AG09309 (cell line): ENCODE data around the gene SPDL1.

ENCODE experiments used
- DNase-seq: peaks from one replicate; pipeline ENCODE4 v3.0.0-alpha.2; 2010; ENCODE audit warnings: low read depth
- H3K4me3 ChIP-seq: 2 replicates; pipeline ENCODE4 v1.5.1; 2011; ENCODE audit warnings: mild to moderate bottlenecking, low read depth, low read length, moderate library complexity; ENCODE audit not compliant: control insufficient read depth
- TF ChIP-seq, protein P1 (sequence below): IDR thresholded peaks from 2 replicates; pipeline ENCODE4 v1.5.1; 2011; ENCODE audit warnings: mild to moderate bottlenecking, low read depth, low read length, inconsistent platforms; ENCODE audit not compliant: insufficient read depth, control insufficient read depth; ENCODE audit errors: missing control alignments

SPDL1 gene

DNA sequence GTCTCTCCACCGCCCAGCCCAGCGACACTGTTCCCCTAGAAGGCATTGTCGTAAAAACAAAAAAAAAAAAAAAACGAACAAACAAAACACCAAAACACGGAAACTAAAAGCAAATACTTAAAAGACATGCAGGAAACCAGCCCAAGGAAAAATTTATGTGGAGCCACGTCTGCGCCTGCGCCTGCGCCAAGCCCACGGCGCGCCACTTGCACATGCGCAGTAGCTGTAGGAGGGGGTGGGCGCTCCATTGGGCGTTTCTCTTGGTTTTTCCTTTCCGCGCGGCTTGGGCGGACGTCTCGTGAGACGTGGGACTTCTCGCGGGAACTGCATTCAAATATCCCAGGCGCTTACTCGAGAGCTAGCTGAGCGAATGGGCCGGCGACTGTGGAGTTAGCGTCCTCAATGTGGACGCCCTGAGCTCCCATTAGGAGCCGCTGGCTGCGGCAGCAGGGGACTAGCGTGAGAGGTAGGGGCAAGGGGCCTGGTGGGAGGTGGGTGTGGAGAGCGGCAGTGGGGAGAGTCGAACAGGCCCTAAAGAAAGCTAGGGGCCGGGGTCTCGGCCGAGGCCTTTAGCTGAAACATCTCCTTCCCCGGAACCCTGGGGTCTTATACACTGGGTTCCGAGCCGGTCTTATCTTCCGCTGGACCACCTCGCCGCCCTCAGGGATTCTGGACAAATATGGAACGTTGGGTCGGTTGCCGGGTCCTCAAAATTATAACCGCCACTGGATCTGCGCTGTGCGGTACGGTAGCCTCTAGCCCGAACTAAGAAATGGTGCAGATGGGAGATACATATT is at the start of gene SPDL1:
TSS of gene SPDL1 (plus strand) at position 350 of the 797 bp plus-strand sequence. CDS start 4,644 bp downstream, outside the sequence.
- peak; percentile 84 for DNase-seq
- TF ChIP-seq, protein P1, sequence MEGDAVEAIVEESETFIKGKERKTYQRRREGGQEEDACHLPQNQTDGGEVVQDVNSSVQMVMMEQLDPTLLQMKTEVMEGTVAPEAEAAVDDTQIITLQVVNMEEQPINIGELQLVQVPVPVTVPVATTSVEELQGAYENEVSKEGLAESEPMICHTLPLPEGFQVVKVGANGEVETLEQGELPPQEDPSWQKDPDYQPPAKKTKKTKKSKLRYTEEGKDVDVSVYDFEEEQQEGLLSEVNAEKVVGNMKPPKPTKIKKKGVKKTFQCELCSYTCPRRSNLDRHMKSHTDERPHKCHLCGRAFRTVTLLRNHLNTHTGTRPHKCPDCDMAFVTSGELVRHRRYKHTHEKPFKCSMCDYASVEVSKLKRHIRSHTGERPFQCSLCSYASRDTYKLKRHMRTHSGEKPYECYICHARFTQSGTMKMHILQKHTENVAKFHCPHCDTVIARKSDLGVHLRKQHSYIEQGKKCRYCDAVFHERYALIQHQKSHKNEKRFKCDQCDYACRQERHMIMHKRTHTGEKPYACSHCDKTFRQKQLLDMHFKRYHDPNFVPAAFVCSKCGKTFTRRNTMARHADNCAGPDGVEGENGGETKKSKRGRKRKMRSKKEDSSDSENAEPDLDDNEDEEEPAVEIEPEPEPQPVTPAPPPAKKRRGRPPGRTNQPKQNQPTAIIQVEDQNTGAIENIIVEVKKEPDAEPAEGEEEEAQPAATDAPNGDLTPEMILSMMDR: no peak
- peak within 1 kb of the TSS; percentile 88 for H3K4me3 ChIP-seq

DNA sequence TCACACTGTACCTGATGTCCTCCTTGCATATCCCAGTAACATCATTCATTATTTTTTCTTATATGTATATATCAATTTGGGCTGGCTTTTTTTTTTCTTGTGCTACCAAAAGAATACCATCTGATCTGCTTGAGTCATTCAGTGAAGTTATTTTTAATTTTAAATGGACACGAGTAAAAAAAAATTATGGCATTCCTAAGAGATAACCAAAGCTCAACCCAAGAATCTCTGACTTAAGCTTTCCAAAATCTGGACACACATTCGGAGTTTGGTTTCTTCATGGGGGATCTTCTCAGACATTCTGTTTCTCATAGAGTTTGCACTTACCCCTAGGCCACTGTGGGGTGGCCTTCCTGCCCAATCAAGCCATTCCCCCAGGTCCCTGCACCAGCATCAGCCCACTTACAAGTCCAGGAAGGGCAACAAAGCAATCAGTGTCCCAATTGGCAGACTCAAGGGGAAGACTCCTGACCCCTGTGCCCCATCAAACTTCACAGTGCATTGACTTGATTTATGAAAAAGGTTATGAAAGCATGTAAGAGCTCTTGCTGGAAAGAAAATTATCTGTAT is 49.2 kb upstream of the SPDL1 start:
- DNase-seq: no peak
- TF ChIP-seq, protein P1: no peak
- H3K4me3 ChIP-seq: no peak overlapping the region

DNA sequence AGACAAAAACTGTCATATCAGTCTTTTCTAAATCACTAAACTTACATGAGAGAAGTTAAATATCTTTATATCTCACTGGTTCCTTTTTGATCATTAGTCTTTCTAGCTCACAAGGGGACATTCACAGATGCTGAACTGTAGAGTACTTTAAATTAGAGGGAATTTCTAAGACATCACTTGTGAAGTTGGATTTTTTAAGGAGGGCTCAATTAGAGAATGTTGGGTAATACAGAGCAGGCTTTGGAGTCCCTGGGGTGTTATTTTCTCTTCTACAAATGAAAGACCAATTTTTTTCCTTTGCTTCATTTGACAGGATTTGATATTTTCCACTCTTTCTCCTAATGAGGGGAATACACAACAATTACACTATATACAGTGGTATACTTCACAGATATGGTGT is 48.6 kb upstream of the SPDL1 start:
- TF ChIP-seq, protein P1: no peak
- H3K4me3 ChIP-seq: no peak overlapping the region
- DNase-seq: no peak

- TF ChIP-seq, protein P1: no peak
- H3K4me3 ChIP-seq: no peak overlapping the region
- no peak for DNase-seq
These were observed 44.6 kb upstream of the SPDL1 start for GRCh38 chr5:169538944-169539343.

GRCh38 chr5:169542811-169543210 is 40.8 kb upstream of the SPDL1 start:
- DNase-seq: no peak
- TF ChIP-seq, protein P1: no peak
- no peak overlapping the region for H3K4me3 ChIP-seq

- TF ChIP-seq, protein P1: no peak
- H3K4me3 ChIP-seq: no peak overlapping the region
- no peak for DNase-seq
These were observed 39.2 kb upstream of the SPDL1 start for GRCh38 chr5:169544264-169544950.
